ENCODE measurements around the gene NR5A1. TPM values are rescaled to one million over a fixed set of nuclear protein-coding genes. Genes with fewer than 3 reads are reported as not detected.

Gene NR5A1
- total and polyA plus RNA-seq, 2 of the 13 experiments (the other 11 are each of a cell fraction or from before 2014, with no cell fraction given) = 28.9 to 44.7 TPM

- TF ChIP-seq HOMEZ (CRISPR knock-in tag; IDR thresholded peaks at IDR 0.05; ENCODE audit: low read depth) (no peak), ZNF121 (CRISPR knock-in tag; IDR thresholded peaks at IDR 0.05) (no peak), ZNF30 (CRISPR knock-in tag; IDR thresholded peaks at IDR 0.05) (no peak), ZNF816 (CRISPR knock-in tag; IDR thresholded peaks at IDR 0.05; ENCODE audit: borderline replicate concordance) (no peak), HDAC2 (CRISPR knock-in tag; IDR thresholded peaks at IDR 0.05) (no peak), FOSL1 (CRISPR knock-in tag; IDR thresholded peaks at IDR 0.05; ENCODE audit: borderline replicate concordance) (no peak), HOXD1 (CRISPR knock-in tag; IDR thresholded peaks at IDR 0.05) (no peak), AHR (CRISPR knock-in tag; IDR thresholded peaks at IDR 0.05) (no peak), ATM (IDR thresholded peaks at IDR 0.05; ENCODE audit: borderline replicate concordance) (no peak), ZKSCAN5 (CRISPR knock-in tag; IDR thresholded peaks at IDR 0.05) (no peak), MBD4 (IDR thresholded peaks at IDR 0.05; ENCODE audit: borderline replicate concordance, low read length) (no peak), NR2C2 (CRISPR knock-in tag; IDR thresholded peaks at IDR 0.05; ENCODE audit: borderline replicate concordance) (no peak), KDM5B (CRISPR knock-in tag; IDR thresholded peaks at IDR 0.05; ENCODE audit: borderline replicate concordance) (0 out of 2 replicates have a peak, but pooled peaks have one; percentile 24), ZNF274 (CRISPR knock-in tag; IDR thresholded peaks at IDR 0.05) (no peak), ZNF350 (CRISPR knock-in tag; IDR thresholded peaks at IDR 0.05; ENCODE audit: borderline replicate concordance, low read depth) (no peak), ELF1 (CRISPR knock-in tag; IDR thresholded peaks at IDR 0.05) (0 out of 2 replicates have a peak, but pooled peaks have one; percentile 21)
- TF ChIP-seq, protein P1, sequence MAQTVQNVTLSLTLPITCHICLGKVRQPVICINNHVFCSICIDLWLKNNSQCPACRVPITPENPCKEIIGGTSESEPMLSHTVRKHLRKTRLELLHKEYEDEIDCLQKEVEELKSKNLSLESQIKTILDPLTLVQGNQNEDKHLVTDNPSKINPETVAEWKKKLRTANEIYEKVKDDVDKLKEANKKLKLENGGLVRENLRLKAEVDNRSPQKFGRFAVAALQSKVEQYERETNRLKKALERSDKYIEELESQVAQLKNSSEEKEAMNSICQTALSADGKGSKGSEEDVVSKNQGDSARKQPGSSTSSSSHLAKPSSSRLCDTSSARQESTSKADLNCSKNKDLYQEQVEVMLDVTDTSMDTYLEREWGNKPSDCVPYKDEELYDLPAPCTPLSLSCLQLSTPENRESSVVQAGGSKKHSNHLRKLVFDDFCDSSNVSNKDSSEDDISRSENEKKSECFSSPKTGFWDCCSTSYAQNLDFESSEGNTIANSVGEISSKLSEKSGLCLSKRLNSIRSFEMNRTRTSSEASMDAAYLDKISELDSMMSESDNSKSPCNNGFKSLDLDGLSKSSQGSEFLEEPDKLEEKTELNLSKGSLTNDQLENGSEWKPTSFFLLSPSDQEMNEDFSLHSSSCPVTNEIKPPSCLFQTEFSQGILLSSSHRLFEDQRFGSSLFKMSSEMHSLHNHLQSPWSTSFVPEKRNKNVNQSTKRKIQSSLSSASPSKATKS (CRISPR knock-in tag; IDR thresholded peaks at IDR 0.05) = no peak
- TF ChIP-seq, protein P2, sequence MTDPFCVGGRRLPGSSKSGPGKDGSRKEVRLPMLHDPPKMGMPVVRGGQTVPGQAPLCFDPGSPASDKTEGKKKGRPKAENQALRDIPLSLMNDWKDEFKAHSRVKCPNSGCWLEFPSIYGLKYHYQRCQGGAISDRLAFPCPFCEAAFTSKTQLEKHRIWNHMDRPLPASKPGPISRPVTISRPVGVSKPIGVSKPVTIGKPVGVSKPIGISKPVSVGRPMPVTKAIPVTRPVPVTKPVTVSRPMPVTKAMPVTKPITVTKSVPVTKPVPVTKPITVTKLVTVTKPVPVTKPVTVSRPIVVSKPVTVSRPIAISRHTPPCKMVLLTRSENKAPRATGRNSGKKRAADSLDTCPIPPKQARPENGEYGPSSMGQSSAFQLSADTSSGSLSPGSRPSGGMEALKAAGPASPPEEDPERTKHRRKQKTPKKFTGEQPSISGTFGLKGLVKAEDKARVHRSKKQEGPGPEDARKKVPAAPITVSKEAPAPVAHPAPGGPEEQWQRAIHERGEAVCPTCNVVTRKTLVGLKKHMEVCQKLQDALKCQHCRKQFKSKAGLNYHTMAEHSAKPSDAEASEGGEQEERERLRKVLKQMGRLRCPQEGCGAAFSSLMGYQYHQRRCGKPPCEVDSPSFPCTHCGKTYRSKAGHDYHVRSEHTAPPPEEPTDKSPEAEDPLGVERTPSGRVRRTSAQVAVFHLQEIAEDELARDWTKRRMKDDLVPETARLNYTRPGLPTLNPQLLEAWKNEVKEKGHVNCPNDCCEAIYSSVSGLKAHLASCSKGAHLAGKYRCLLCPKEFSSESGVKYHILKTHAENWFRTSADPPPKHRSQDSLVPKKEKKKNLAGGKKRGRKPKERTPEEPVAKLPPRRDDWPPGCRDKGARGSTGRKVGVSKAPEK (CRISPR knock-in tag; IDR thresholded peaks at IDR 0.05; ENCODE audit: borderline replicate concordance) = no peak
- TF ChIP-seq, protein P3, sequence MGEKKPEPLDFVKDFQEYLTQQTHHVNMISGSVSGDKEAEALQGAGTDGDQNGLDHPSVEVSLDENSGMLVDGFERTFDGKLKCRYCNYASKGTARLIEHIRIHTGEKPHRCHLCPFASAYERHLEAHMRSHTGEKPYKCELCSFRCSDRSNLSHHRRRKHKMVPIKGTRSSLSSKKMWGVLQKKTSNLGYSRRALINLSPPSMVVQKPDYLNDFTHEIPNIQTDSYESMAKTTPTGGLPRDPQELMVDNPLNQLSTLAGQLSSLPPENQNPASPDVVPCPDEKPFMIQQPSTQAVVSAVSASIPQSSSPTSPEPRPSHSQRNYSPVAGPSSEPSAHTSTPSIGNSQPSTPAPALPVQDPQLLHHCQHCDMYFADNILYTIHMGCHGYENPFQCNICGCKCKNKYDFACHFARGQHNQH (CRISPR knock-in tag; IDR thresholded peaks at IDR 0.05) = no peak
- TF ChIP-seq, protein P4, sequence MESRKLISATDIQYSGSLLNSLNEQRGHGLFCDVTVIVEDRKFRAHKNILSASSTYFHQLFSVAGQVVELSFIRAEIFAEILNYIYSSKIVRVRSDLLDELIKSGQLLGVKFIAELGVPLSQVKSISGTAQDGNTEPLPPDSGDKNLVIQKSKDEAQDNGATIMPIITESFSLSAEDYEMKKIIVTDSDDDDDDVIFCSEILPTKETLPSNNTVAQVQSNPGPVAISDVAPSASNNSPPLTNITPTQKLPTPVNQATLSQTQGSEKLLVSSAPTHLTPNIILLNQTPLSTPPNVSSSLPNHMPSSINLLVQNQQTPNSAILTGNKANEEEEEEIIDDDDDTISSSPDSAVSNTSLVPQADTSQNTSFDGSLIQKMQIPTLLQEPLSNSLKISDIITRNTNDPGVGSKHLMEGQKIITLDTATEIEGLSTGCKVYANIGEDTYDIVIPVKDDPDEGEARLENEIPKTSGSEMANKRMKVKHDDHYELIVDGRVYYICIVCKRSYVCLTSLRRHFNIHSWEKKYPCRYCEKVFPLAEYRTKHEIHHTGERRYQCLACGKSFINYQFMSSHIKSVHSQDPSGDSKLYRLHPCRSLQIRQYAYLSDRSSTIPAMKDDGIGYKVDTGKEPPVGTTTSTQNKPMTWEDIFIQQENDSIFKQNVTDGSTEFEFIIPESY (CRISPR knock-in tag; IDR thresholded peaks at IDR 0.05) = peak; percentile 74; the same call in 1 of the 2 replicates
Measured at GRCh38 chr9:124513376-124513994, 6.3 kb upstream of the NR5A1 start (continued).
